Cardiac muscle cell (in vitro differentiated cells and primary cell): ENCODE measurements around the gene MLN. TPM values are rescaled to one million over a fixed set of nuclear protein-coding genes. Genes with fewer than 3 reads are reported as not detected.

Source experiments
- DNase-seq, 2 donors: peaks; one replicate each; pipeline versions ENCODE4 v3.0.0 to v3.0.0-alpha.2; 2010 to 2017; ENCODE audit warnings: low read depth in 1 of 2, low spot score in 1 of 2
- H3K27ac ChIP-seq: fragments of 200-600 bp; sonication (generic); 2 replicates; pipeline ENCODE4 v1.5.1; 2016
- H3K27me3 ChIP-seq: fragments of 200-600 bp; sonication (generic); 2 replicates; pipeline ENCODE4 v1.6.0; 2016; ENCODE audit warnings: control low read depth
- H3K36me3 ChIP-seq: fragments of 200-600 bp; sonication (generic); 2 replicates; pipeline ENCODE4 v1.5.1; 2016; ENCODE audit warnings: control low read depth
- H3K4me1 ChIP-seq: fragments of 200-600 bp; sonication (generic); 2 replicates; pipeline ENCODE4 v1.8.1; 2017; ENCODE audit warnings: low read depth, mild to moderate bottlenecking, mixed run types
- H3K4me3 ChIP-seq: fragments of 200-600 bp; sonication (generic); 2 replicates; pipeline ENCODE4 v1.5.1; 2016; ENCODE audit warnings: mild to moderate bottlenecking
- H3K9me3 ChIP-seq: fragments of 200-600 bp; sonication (generic); 2 replicates; pipeline ENCODE4 v1.5.1; 2017; ENCODE audit warnings: low read depth, mild to moderate bottlenecking, control low read depth
- CTCF ChIP-seq: IDR thresholded peaks from 2 replicates; pipeline ENCODE4 v1.5.1; 2012; ENCODE audit warnings: low read depth, mild to moderate bottlenecking, low read length
- polyA plus RNA-seq: library from polyadenylated mRNA; unstranded; fragments of >200 nt; fragmentation: Nextera tagmentation; extraction: Ambion mirVana; gene quantifications from 2 replicates; pipeline ENCODE4 v1.2.1, GENCODE V29; 2016
- total RNA-seq: library from RNA; depleted of rRNA; stranded (reverse); fragments of >200 nt; gene quantifications from 2 replicates; pipeline ENCODE4 v1.2.3, GENCODE V29; 2016

MLN gene
- total and polyA plus RNA-seq, 2 experiments from 2014 or later, result 0.55 TPM; not detected in 1

- Histone ChIP-seq H3K4me1 (no peaks in the 10 kb centered on the region), H3K27me3 (no peaks in the 10 kb centered on the region), H3K9me3 (no peaks in the 10 kb centered on the region), H3K4me3 (no peak overlapping the region), H3K27ac (no peak overlapping the region), H3K36me3 (no peaks in the 10 kb centered on the region)
- DNase-seq, result no peak
- no peak for TF ChIP-seq CTCF
Measured at GRCh38 chr6:33849500-33850075, 45.8 kb upstream of the MLN start.

DNA sequence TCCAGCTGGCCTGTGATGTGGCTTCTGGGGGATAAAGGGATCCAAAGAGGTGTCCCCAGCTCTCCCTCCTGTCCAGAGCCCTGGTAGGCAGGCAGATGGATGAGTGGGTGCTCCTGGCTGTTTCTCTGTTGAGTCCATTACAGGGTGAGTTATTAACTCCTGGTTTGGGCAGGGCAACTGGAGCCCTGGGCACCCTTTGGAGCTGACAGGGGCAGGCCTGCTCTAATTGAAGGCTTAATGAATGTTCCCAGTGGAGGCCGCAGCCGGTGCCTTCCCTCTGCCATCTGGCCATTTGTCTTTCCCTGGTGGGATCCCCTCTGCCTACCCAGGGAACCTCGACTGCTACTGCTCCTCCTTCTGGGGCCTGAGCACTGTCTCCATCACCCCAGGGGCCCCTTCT lies 44.7 kb upstream of the MLN start:
- no peaks in the 10 kb centered on the region for H3K36me3 ChIP-seq
- no peaks in the 10 kb centered on the region for H3K4me1 ChIP-seq
- H3K27ac ChIP-seq, result no peak overlapping the region
- DNase-seq, result no peak
- no peak overlapping the region for H3K4me3 ChIP-seq
- TF ChIP-seq CTCF, result no peak
- no peaks in the 10 kb centered on the region for H3K27me3 ChIP-seq
- no peaks in the 10 kb centered on the region for H3K9me3 ChIP-seq

- no peak for DNase-seq
- no peak for TF ChIP-seq CTCF
- Histone ChIP-seq H3K4me3 (no peak overlapping the region), H3K27me3 (no peaks in the 10 kb centered on the region), H3K9me3 (no peaks in the 10 kb centered on the region), H3K36me3 (no peaks in the 10 kb centered on the region), H3K27ac (no peak overlapping the region), H3K4me1 (no peaks in the 10 kb centered on the region)
Measured at GRCh38 chr6:33847867-33848266, 44.1 kb upstream of the MLN start.

DNA sequence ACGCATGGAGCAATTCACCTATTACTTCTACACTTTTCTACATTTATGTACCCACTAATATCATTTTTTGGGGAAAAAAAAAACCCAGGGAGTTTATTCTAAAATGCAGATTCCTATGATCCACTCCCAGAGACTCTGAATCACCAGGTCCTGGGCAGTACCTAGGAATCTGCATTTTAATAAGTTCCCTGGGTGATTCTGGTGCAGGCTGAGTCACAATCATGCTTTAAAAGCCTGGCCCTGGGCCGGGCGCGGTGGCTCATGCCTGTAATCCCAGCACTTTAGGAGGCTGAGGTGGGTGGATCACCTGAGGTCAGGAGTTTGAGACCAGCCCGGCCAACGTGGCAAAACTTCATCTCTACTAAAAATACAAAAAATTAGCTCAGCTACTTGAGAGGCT lies 43.3 kb upstream of the MLN start:
- Histone ChIP-seq H3K36me3 (no peaks in the 10 kb centered on the region), H3K27ac (no peak overlapping the region), H3K9me3 (no peaks in the 10 kb centered on the region), H3K27me3 (no peaks in the 10 kb centered on the region), H3K4me1 (no peaks in the 10 kb centered on the region), H3K4me3 (no peak overlapping the region)
- DNase-seq, result no peak
- no peak for TF ChIP-seq CTCF

- no peaks in the 10 kb centered on the region for H3K4me1 ChIP-seq
- DNase-seq, result no peak
- H3K4me3 ChIP-seq, result no peak overlapping the region
- H3K36me3 ChIP-seq, result no peaks in the 10 kb centered on the region
- no peak overlapping the region for H3K27ac ChIP-seq
- no peak for TF ChIP-seq CTCF
- no peaks in the 10 kb centered on the region for H3K27me3 ChIP-seq
- no peaks in the 10 kb centered on the region for H3K9me3 ChIP-seq
Measured at GRCh38 chr6:33846226-33846625, 42.4 kb upstream of the MLN start.
